IMR-90 (cell line): ENCODE measurements around the gene MAMLD1. TPM values are rescaled to one million over a fixed set of nuclear protein-coding genes. Genes with fewer than 3 reads are reported as not detected.

Source experiments
- ATAC-seq: fragments of 200-7000 bp; cut with Tn5 transposase; 2 replicates; pipeline ENCODE4 v1.9.1; 2020; ENCODE audit warnings: low read depth, mild to moderate bottlenecking, moderate library complexity
- BruUV-seq: library from RNA; stranded (reverse); fragments of 400-500 nt; replicated peaks from 2 replicates; lab custom pipeline; 2021; lab: Mats Ljungman, UMichigan
- CTCF ChIA-PET: fragments of 300-600 bp; formaldehyde crosslinking; extraction: SDS; loops from one replicate; lab custom pipeline; 2021; ENCODE audit warnings: antibody characterized with exemption; lab: Yijun Ruan, JAX
- POLR2A ChIA-PET: fragments of 300-600 bp; sonication (Branson Sonifier 250); formaldehyde crosslinking; loops from one replicate; lab custom pipeline; 2022; ENCODE audit warnings: antibody characterized with exemption; ENCODE audit not compliant: unreplicated experiment; lab: Charles Lee
- DNase-seq: peaks from one replicate; pipeline ENCODE4 v3.0.0; 2013
- H2AFZ ChIP-seq: replicated peaks from 2 replicates; pipeline ENCODE3; 2013; ENCODE audit warnings: low read length, mild to moderate bottlenecking; ENCODE audit not compliant: poor library complexity
- H2AK5ac ChIP-seq: 2 replicates; pipeline ENCODE4 v1.6.1; 2013; ENCODE audit warnings: low read depth, low read length, inconsistent platforms
- H2AK9ac ChIP-seq: replicated peaks from 2 replicates; pipeline ENCODE3; 2013; ENCODE audit warnings: mild to moderate bottlenecking, low read depth, low read length, moderate library complexity; ENCODE audit not compliant: poor library complexity
- H2BK120ac ChIP-seq: 2 replicates; pipeline ENCODE4 v1.6.1; 2013; ENCODE audit warnings: low read depth, low read length, inconsistent platforms
- H2BK15ac ChIP-seq: 3 replicates; pipeline ENCODE4 v1.6.1; 2013; ENCODE audit warnings: low read depth, low read length, inconsistent platforms
- H2BK20ac ChIP-seq: 2 replicates; pipeline ENCODE4 v1.6.1; 2013; ENCODE audit warnings: low read depth, mild to moderate bottlenecking, inconsistent platforms, low read length, moderate library complexity
- H2BK5ac ChIP-seq: 2 replicates; pipeline ENCODE4 v1.6.1; 2013; ENCODE audit warnings: mild to moderate bottlenecking, low read depth, low read length, inconsistent platforms; ENCODE audit not compliant: poor library complexity, severe bottlenecking
- H3K14ac ChIP-seq: replicated peaks from 2 replicates; pipeline ENCODE4 v1.6.1; 2013; ENCODE audit warnings: low read depth, low read length, inconsistent platforms
- H3K18ac ChIP-seq: 2 replicates; pipeline ENCODE4 v1.6.1; 2013; ENCODE audit warnings: low read depth, low read length, control low read depth
- H3K23ac ChIP-seq: 2 replicates; pipeline ENCODE4 v1.6.1; 2013; ENCODE audit warnings: low read depth, low read length, inconsistent platforms
- H3K27ac ChIP-seq: 2 replicates; pipeline ENCODE4 v1.5.1; 2013; ENCODE audit warnings: mild to moderate bottlenecking, control low read depth, low read length; ENCODE audit not compliant: insufficient read depth
- H3K27me3 ChIP-seq: 2 replicates; pipeline ENCODE4 v1.6.1; 2013; ENCODE audit warnings: low read length; ENCODE audit not compliant: control insufficient read depth, insufficient read depth
- H3K36me3 ChIP-seq: 2 replicates; pipeline ENCODE4 v1.6.1; 2013; ENCODE audit warnings: low read length, mixed read lengths; ENCODE audit not compliant: control insufficient read depth, insufficient read depth
- H3K4ac ChIP-seq: 2 replicates; pipeline ENCODE4 v1.6.1; 2013; ENCODE audit warnings: low read depth, low read length, inconsistent platforms
- H3K4me1 ChIP-seq: 2 replicates; pipeline ENCODE4 v1.6.1; 2013; ENCODE audit warnings: low read length, mixed read lengths; ENCODE audit not compliant: control insufficient read depth, insufficient read depth
- H3K4me2 ChIP-seq: 2 replicates; pipeline ENCODE4 v1.6.1; 2013; ENCODE audit warnings: low read depth, mild to moderate bottlenecking, control low read depth, low read length, moderate library complexity
- H3K4me3 ChIP-seq: 2 replicates; pipeline ENCODE4 v1.5.1; 2013; ENCODE audit warnings: low read depth, mild to moderate bottlenecking, control low read depth, low read length, moderate library complexity; ENCODE audit not compliant: insufficient read depth
- H3K56ac ChIP-seq: 2 replicates; pipeline ENCODE4 v1.6.1; 2013; ENCODE audit warnings: low read length, inconsistent platforms; ENCODE audit not compliant: insufficient read depth; ENCODE audit errors: extremely low read depth
- H3K79me1 ChIP-seq, 2 experiments: 2 replicates each; pipeline ENCODE4 v1.6.1; 2013; ENCODE audit warnings: low read length in 2 of 2, inconsistent platforms in 1 of 2, low read depth in 1 of 2
- H3K9ac ChIP-seq: 2 replicates; pipeline ENCODE4 v1.6.1; 2013; ENCODE audit warnings: low read depth, low read length, control low read depth
- H3K9me1 ChIP-seq: 2 replicates; pipeline ENCODE4 v1.6.1; 2013; ENCODE audit warnings: low read length, inconsistent platforms; ENCODE audit not compliant: insufficient read depth
- H3K9me3 ChIP-seq: 2 replicates; pipeline ENCODE4 v1.6.1; 2013; ENCODE audit warnings: low read length; ENCODE audit not compliant: control insufficient read depth, insufficient read depth
- H4K20me1 ChIP-seq: 2 replicates; pipeline ENCODE4 v1.6.1; 2013; ENCODE audit warnings: low read length, inconsistent platforms; ENCODE audit not compliant: insufficient read depth
- H4K5ac ChIP-seq: 2 replicates; pipeline ENCODE4 v1.6.1; 2013; ENCODE audit warnings: mild to moderate bottlenecking, low read depth, low read length, control low read depth
- H4K8ac ChIP-seq, 2 experiments: 2 replicates each; pipeline ENCODE4 v1.6.1; 2013; ENCODE audit warnings: low read depth in 2 of 2, low read length in 2 of 2, control low read depth in 1 of 2, inconsistent platforms in 1 of 2
- H4K91ac ChIP-seq: 2 replicates; pipeline ENCODE4 v1.6.1; 2013; ENCODE audit warnings: low read depth, low read length, inconsistent platforms; ENCODE audit not compliant: insufficient read depth
- CEBPB ChIP-seq: IDR thresholded peaks from 2 replicates; pipeline ENCODE4 v1.6.1; 2012; ENCODE audit warnings: low read depth, low read length, improper control_type of control experiment
- RFX5 ChIP-seq: IDR thresholded peaks from 2 replicates; pipeline ENCODE4 v1.8.0; 2012; ENCODE audit warnings: low read depth, mild to moderate bottlenecking, low read length, moderate library complexity
- WGBS, 2 experiments: methylation state at CpG; one replicate each; pipeline versions ENCODE4 v1.1.5 to v1.1.7; 2013; ENCODE audit warnings: missing lambda C conversion rate in 2 of 2; ENCODE audit not compliant: insufficient read length in 1 of 2; ENCODE audit errors: extremely low coverage in 2 of 2; 5-methylcytosine and 5-hydroxymethylcytosine counted together
- dilution Hi-C: fragments of 300-500 bp; cut with HindIII; formaldehyde crosslinking; loops from one replicate; pipeline ENCODE4 v1.14.3; 2018; ENCODE audit warnings: low sequenced_read_pairs; ENCODE audit not compliant: unreplicated experiment
- in situ Hi-C: fragments of 300-500 bp; cut with MboI; formaldehyde crosslinking; loops from 3 replicates; pipeline ENCODE4 v1.14.3; 2019; ENCODE audit warnings: low sequenced_read_pairs, inconsistent platforms, mixed read lengths
- intact Hi-C: fragments of 100-400 bp; cut with micrococcal nuclease; formaldehyde crosslinking; loops from 2 replicates; pipeline ENCODE4 v1.10.0; 2022
- polyA plus RNA-seq, 3 experiments: library from polyadenylated mRNA; depleted of rRNA; stranded (reverse); fragments of >200 nt; gene quantifications; 2 replicates each; pipeline ENCODE4 v1.2.3, GENCODE V29; 2012; ENCODE audit warnings: low replicate concordance in 1 of 3
- total RNA-seq: library from RNA; depleted of rRNA; stranded (reverse); fragments of >200 nt; gene quantifications from 2 replicates; pipeline ENCODE4 v1.2.3, GENCODE V29; 2012

The MAMLD1 gene
- total and polyA plus RNA-seq, 2 of the 4 experiments (the other 2 are of a cell fraction), result 1.4 to 11.0 TPM

GRCh38 chrX:150438165-150438564, 75.0 kb downstream of the MAMLD1 start:
- Histone ChIP-seq H2BK15ac (no peak overlapping the region), H3K4me2 (no peak overlapping the region; the same call in 1 of the 2 replicates), H3K4ac (no peak overlapping the region), H2AK5ac (no peak overlapping the region), H2AK9ac (no peak overlapping the region), H4K91ac (no peak overlapping the region), H2BK20ac (no peak overlapping the region), H4K8ac (no peak overlapping the region), H4K20me1 (peaks cover 4% of the 10 kb centered on the region; the same call in 1 of the 2 replicates), H2AFZ (no peak overlapping the region), H2BK5ac (no peak overlapping the region), H3K14ac (no peak overlapping the region), H4K5ac (no peak overlapping the region), H3K9ac (no peak overlapping the region), H3K4me1 (no peaks in the 10 kb centered on the region), H3K36me3 (no peaks in the 10 kb centered on the region), H3K27ac (no peak overlapping the region), H3K18ac (no peak overlapping the region), H3K23ac (no peak overlapping the region), H2BK120ac (no peak overlapping the region), H3K4me3 (no peak overlapping the region), H3K9me3 (no peaks in the 10 kb centered on the region), H3K27me3 (no peaks in the 10 kb centered on the region), H3K56ac (no peak overlapping the region), H3K79me1 (peaks cover 0 to 7% of the 10 kb centered on the region in 2 experiments; a peak in 2 of 4 replicates), H3K9me1 (no peaks in the 10 kb centered on the region)
- dilution Hi-C loops (no loop called here), intact Hi-C loops (no loop called here), in situ Hi-C loops (no loop called here)
- ATAC-seq, result peak; percentile 46
- TF ChIP-seq CEBPB (peak; percentile 67; the same call in 1 of the 2 replicates), RFX5 (no peak)
- peak; percentile 45 for DNase-seq
- CTCF ChIA-PET, result no interaction called here
- WGBS, 2 experiments, result no CpG with 5 or more reads among the region's 2 CpGs
- POLR2A ChIA-PET, result no interaction called here
- no TSS peak for BruUV-seq
